ENCODE data around the gene CSRP2.

DNA sequence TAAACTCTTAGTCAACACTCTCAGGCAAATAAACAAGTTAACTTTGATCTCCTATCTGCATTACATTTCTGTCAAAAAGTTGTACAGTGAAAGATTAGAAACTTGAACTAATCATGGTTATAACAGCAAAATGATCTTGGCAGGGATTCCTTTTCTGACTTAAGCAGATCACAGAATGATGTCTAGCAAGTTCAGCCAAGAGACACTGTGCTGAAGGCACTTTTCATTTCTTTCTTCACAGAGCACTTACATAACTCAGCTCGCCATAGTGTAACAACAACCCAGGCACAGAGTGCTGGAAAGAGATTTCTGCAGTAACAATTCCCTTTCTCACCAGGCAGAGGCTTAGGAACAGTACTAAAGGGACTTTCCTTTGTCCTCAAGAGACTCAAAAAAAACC lies 19.6 kb upstream of the CSRP2 start:
- TF ChIP-seq, protein P1, sequence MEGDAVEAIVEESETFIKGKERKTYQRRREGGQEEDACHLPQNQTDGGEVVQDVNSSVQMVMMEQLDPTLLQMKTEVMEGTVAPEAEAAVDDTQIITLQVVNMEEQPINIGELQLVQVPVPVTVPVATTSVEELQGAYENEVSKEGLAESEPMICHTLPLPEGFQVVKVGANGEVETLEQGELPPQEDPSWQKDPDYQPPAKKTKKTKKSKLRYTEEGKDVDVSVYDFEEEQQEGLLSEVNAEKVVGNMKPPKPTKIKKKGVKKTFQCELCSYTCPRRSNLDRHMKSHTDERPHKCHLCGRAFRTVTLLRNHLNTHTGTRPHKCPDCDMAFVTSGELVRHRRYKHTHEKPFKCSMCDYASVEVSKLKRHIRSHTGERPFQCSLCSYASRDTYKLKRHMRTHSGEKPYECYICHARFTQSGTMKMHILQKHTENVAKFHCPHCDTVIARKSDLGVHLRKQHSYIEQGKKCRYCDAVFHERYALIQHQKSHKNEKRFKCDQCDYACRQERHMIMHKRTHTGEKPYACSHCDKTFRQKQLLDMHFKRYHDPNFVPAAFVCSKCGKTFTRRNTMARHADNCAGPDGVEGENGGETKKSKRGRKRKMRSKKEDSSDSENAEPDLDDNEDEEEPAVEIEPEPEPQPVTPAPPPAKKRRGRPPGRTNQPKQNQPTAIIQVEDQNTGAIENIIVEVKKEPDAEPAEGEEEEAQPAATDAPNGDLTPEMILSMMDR (conservative IDR thresholded peaks at IDR 0.05 in 1 of 2, IDR thresholded peaks at IDR 0.05 in 1 of 2; ENCODE audit: low read depth in 1 of 2, low read length in 2 of 2), result no peak
- TF ChIP-seq EZH2 (IDR thresholded peaks at IDR 0.05; ENCODE audit: low read length, missing control alignments), result no peak

All from fibroblast of lung (primary cell).